Posterior vena cava (tissue), 2 donors: Measurements from ENCODE around the gene PEDS1. TPM values are rescaled to one million over a fixed set of nuclear protein-coding genes. Genes with fewer than 3 reads are reported as not detected.

ENCODE experiments used
- DNase-seq: peaks from one replicate; pipeline ENCODE4 v3.0.0-alpha.2; 2020; ENCODE audit warnings: low spot score
- intact Hi-C, 2 donors: fragments of 100-400 bp; cut with DNase I; formaldehyde crosslinking; loops; one replicate each; pipeline versions ENCODE4 v1.14.1 to v1.14.2; 2022 to 2023
- total RNA-seq, 2 donors: library from RNA; stranded (reverse); fragmentation: NEBNext Ultra II Directional; extraction: Animal tissue kit (Norgen Biotek cat#: 25700); gene quantifications; one replicate each; pipeline ENCODE4 v1.2.1, GENCODE V29; 2021
- donor health status: DM: yes; HTN: yes; CAD: no.
- donor health status: DM: yes; HTN: yes; CAD: no.

Gene PEDS1
- total RNA-seq, 2 donors from 2014 or later: 31.5 to 35.5 TPM

DNA sequence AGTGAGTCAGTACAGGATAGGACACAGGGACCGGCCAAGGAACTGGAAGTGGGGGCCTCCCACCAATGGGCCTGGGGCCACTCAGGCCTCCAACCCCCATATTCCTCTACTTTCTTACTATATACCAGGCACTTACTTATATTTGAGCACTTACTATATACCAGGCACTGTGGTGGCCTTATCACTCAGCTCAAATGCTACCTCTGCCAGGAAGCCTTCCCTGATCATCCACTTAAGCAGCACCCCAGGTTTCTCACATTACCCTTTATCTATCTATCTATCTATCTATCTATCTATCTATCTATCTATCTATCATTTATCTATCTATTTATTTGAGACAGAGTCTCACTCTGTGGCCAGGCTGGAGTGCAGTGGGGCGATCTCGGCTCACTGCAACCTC is 28.2 kb downstream of the PEDS1 start:
- intact Hi-C loops: no loop called here
- DNase-seq: no peak

DNA sequence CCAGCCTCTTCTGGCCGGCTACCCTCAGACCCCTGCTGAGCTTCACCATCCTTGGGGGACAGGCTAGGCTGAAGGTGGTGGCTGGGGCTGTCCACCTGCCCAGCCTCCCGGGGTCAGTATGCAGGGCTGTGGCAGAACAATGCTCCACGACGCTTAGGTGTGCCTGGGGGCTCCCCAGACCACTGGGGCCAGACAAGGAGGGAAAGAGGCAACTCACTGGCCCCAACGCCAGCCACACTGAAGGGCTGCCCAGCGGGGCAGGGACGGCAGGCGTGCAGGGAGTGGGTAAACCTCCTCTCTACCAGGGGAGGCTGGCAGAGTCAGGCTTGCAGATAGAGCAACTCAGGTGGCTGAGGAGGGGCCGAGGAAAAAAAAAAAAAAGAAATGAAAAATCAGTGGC is 29.0 kb downstream of the PEDS1 start:
- intact Hi-C loops: loop anchor here in 1 of 2 donors (5.0 kb wide), 1 partner anchor 48 kb away; no protein-coding TSS in a partner anchor
- no peak for DNase-seq

DNA sequence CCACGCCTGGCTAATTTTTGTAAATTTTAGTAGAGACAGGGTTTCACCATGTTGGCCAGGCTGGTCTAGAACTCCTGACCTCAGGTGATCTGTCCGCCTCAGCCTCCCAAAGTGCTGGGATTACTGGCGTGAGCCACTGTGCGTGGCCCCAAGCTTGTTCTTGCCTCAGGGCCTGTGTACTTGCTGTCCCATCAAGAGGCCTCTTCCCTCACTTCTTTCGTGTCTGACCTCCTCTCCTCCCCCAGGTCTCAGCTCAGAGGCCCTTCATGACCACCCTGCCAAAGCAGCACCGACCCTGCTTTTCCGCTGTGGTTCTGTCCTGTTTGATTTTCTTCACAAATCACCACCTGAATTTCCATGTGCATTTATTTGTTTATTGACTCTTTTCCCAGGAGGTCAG is 30.1 kb downstream of the PEDS1 start:
- DNase-seq: peak; percentile 35
- intact Hi-C loops: loop anchor here (2.0 to 5.0 kb wide), 2 partner anchors 47 to 49 kb away; no protein-coding TSS in a partner anchor

DNA sequence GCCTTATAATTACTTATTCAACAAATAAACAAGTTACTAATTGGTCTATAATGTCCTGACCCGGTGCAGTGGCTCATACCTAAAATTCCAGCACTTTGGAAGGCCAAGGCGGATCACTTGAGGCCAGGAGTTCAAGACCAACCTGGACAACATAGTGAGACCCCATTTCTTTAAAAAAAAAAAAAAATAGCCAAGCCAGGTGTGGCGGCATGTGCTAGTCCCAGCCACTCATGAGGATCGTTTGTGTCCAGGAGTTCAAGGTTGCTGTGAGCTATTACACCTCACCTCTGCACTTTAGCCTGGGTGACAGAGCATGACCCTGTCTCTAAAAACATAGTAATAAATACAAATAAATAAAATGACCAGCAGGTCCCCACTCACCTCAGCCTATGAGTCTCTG is 30.8 kb downstream of the PEDS1 start:
- peak; percentile 4 for DNase-seq
- intact Hi-C loops: loop anchor here (2.0 to 5.0 kb wide), 2 partner anchors 48 to 50 kb away; no protein-coding TSS in a partner anchor

DNA sequence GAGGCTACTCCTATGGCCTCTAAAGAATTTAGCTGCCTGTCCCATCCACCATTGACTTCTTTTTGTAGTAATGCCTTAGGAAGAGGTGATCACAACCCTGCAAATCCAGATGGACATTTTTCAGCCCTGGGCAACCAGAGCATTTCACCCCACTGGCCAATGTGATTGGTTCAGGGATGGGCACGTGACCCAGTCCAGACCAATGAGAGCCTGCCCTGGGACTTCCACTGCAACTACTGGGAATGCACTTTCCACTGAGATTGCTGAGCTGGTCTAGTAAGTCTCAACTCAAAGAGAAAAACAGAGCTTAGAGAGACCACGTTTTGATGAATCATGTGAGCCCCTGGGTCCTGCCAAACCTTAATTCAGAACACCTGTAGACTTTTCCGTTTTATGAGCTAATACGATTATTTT is 31.7 kb downstream of the PEDS1 start:
- DNase-seq: peak; percentile 11
- intact Hi-C loops: loop anchor here (2.0 to 5.0 kb wide), 2 partner anchors 49 to 50 kb away; no protein-coding TSS in a partner anchor

DNA sequence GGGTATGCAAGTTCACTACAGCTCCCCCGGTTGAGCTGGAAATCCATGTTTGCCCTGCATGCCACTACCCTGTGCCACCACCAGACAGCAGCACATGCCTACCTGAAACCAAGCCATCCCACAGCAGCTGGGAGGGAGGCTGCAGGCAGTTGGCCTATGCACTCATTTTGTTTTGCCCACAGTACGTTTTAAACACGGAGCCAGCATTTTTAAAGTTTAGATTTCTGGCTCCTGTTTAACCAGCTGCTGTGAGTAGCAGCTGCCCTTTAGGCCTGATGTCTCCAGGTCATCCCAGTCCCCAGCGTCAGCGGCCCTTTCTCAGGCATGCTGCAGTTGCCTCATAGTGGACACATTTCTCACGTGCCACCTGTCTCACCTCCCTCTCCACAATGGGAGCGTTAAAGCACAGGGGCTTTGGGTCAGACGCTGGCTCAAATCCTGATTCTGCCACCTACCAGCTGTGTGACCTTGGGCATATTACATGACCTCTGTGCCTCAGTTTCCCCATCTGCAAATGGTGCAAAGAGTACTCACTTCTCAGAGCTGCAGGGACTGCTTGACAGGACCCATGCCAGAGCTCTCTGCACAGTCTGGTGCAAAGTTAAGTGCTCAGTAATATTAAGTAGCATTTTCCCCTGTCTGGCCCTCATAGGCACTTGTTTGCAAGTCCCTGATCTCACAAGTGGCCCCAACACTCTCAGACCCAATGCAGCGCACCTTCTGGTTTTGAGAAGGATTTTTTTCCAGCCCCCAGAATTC is 32.4 kb downstream of the PEDS1 start:
- intact Hi-C loops: loop anchor here in 1 of 2 donors (5.0 kb wide), 1 partner anchor 51 kb away; no protein-coding TSS in a partner anchor
- DNase-seq: peak; percentile 86

DNA sequence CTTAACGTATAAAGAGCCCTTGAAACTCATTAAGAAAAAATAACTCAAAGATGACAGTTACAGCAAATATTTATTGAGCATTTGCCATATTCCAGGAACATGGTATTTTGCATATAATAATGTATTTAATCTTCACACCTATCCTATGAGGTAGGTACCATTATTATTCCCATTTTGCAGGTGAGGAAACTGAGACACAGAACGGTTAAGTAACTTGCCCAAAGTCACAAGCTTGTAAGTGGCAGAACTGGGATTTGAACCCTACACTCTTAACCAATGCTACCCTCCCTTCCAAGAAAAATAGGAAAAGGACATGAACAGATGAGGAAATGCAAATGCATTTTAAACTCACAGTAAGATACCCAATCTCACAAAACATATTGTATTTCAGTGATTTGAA is 35.3 kb downstream of the PEDS1 start:
- no peak for DNase-seq
- intact Hi-C loops: no loop called here

DNA sequence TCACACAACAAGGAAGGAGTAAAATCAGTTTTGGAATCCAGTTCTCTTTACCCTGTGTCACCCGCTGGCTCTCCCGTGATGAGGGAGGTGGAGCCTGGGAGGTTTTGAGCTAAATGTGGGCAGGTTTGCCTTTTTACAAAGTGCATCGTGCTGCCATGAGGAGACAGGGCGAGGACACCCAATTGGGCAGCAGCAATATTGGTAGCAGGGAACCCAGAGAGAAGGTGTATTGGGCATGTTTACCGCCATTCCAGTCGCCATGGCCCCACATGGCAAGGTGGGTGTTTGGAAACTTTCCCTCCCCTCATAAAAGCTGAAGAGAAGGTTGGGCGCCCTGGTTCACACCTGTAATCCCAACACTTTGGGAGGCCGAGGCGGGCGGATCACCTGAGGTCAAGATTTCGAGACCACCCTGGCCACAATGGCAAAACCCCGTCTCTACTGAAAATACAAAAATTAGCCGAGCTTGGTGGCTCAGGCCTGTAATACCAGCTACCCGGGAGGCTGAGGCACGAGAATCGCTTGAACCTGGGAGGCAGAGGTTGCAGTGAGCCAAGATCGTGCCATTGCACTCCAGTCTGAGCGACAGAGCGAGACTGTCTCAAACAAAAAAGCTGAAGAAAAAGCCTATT is 37.0 kb downstream of the PEDS1 start:
- peak; percentile 54 for DNase-seq
- intact Hi-C loops: no loop called here

DNA sequence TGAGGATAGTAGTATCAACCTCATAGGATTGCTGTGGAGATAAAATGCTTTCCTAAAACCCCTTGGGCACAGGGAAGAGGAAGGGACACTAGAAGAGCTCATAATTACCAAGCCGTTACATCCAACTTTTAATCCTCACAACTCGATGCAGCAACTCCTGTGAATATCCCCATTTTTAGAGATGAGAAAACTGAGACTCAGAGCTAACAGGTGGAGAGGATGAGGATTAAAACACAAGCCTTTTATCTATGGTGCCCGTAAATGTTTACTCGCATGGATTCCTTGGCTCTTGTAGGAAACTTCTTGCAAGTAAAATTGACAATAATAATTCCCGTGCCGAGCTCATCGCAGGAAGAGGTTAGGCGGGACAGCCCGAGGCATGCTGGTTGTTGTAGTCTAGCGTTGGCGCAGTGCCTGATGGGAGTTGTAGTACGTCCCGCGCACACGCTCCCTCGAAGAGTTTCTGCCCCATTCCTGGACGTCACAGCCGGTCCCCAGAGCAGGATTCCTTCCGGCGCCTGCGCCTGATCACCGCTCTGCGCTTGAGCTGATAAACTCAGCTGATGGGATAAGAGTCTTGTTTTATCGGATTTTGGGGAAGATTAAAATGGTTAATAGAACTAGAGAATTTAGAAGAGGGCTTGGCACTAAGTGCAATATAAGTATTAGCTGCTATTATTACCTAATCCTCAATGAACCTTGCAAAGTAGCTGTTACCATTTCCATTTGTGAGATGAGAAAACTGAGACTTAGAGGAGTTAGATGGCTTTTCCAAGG is 37.7 kb downstream of the PEDS1 start:
- intact Hi-C loops: no loop called here
- DNase-seq: peak; percentile 99

DNA sequence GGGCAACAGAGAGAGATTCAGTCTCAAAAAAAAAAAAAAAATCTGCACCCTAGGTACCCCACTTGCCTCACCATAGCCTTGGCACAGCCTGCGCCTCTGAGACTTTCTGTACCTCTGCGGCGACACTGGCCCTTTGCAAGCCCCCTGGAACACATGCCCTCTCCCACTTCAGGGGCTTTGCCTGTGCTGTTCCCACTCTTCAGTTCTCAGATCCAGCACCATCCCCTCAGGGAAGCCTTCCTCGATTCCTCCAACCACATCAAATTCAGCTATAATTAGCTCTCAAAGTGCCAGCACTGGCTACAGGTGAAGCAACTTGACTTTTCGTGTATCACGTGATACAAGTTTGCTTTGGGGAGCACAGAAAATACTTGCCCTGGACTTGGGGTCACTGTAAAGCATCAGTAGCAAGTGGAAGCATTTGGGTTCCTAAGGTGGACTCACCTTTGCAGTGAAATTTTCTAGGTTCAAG is 38.4 kb downstream of the PEDS1 start:
- intact Hi-C loops: no loop called here
- peak; percentile 58 for DNase-seq

DNA sequence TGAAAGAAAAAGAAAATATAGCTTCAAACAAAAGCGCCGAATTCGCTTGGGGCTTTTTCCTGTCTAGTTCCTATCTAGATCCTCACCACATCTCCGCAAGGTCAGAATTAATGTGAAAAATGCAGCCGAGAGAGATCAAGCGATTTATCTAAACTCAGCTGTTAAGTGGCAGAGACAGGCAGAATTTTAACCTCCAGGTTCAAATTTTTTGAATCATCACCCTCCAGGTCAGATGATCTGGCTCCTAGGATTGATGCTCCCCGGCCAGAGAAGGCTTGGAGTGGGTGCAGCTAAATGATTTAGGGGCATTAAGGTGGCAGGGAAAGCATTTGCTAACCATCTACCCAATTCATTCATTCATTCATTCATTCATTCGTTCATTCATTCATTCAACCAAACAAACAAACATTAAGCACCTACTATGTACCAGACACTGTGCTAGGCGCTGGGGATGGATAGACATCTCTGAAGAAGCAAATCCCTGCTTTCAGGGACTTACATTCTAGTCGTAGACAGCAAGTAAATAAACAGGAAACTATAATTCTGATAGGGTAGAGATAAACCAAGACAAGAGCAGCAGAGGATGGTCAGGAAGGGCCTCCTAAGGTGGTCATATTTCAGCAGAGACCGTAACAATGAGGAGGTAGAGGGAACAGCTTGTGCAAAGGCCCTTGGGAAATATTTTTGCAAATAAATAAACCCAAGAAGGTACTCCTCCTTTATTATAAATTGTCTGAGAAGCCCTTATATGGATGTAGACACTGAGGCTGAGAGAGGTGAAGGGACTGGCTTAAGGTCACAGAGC is 39.9 kb downstream of the PEDS1 start:
- DNase-seq: no peak
- intact Hi-C loops: no loop called here

DNA sequence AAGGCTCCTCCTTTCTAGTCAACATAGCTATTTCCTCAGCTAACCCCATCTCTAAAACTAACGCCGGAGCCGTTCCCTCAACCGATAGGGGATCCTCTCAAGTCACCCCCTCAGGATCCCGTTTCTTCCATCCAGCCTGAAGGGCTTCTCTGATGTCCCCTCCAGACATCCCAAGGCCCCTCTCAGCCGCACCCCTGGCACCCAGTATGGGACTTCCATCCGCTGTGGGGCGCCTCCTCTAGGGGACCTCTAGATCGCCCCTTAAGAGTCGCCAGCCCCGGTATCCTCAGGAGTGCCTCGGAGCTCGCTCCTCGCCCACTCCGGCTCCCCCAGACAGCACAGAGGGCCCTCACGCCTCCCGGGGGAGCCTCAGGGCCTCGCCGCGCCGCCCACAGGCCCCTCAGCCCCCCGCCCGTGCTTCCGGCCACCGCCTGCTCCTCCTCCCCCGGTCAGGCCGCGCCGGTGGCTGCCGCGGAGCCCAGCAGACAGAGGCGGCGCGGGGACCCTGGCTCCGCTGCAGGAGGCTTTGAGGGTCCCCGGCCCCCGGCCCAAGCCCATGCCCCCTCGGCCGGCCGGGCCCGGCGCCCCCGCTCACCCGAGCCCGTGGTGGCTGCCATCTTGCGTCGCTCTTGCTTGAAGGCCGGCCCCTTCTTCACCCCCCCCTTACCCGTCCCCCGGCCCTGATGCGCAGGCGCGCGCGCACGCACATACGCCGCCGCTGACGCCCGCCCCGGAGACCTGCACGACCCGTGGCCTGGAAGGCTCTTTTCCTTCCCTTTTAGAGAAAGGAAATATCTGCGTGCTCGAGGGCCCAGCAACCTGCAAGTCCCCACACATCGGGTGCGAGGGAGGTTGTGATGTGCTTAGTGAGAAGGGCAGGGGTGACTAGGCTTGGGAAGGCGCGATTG is 40.8 kb downstream of the PEDS1 start, which contains the start of gene UBE2V1:
Gene UBE2V1, minus strand, starts transcription at position 639 of the 908 bp plus-strand sequence. Its CDS starts 22 bp downstream, at position 617.
- intact Hi-C loops: no loop called here
- peak; percentile 98 for DNase-seq

DNA sequence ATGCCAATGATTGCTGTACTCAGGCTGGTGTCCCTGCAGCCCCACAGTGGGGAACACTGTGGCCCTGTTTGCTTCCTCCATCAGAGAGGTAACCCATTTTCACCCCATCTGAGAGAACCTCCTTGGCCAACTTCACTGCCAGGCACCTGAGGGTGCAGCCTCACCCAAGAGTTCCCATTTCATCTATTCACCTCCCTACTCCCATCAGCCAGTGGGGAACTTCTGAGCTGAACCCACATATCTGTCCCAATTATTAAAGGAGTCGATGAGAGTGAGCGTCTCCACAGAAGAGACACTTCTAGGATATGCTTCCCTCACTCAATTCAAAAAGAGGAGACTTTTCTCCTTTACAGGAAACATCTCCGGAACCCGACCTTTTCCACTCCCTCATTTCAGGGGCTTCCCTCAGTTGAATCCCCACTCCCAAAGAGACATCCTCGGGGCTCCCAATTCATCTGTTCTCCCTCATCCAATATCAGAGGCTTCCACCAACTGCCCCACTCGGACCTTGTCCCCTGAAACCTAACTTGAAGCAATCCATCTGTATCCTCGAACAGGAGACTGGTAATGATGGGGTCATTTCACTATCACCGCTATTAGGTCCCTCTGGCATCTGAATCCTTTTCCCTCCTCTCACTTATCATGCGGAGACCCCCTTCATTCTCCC is 41.6 kb downstream of the PEDS1 start:
- peak; percentile 12 for DNase-seq
- intact Hi-C loops: no loop called here

DNA sequence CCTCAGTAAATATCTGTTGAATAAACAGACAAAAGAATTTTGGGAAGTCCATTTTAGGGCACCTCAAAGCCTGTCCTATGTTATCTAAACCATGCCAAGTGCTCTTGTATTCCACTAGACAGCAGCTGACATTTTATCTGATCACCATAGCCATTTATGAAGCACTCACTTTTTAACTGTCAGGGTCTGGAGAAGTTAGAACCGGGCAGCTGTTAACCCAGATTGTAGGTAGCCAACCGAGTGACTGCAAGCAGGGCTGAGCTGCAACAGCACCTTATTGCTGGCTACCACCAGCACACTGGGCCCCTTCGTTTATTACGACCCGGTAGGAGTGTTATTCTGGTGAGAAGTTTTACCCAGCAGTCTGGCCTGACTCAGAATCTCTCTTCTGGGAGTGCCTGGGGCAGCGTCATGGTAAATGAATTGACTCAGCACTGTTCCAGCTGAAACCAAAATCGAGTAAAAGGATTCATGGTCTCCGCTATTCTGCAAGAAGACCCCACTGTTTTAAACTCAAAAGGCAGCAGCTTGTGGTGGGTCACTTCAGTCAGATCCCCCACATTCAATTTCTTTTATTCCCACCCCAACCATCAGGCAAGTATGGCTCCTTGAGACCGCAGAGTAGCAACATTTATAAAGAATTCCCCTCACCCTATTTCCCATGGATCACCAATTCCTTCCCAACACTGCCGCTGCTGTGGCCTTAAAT is 42.2 kb downstream of the PEDS1 start:
- intact Hi-C loops: no loop called here
- DNase-seq: peak; percentile 19

DNA sequence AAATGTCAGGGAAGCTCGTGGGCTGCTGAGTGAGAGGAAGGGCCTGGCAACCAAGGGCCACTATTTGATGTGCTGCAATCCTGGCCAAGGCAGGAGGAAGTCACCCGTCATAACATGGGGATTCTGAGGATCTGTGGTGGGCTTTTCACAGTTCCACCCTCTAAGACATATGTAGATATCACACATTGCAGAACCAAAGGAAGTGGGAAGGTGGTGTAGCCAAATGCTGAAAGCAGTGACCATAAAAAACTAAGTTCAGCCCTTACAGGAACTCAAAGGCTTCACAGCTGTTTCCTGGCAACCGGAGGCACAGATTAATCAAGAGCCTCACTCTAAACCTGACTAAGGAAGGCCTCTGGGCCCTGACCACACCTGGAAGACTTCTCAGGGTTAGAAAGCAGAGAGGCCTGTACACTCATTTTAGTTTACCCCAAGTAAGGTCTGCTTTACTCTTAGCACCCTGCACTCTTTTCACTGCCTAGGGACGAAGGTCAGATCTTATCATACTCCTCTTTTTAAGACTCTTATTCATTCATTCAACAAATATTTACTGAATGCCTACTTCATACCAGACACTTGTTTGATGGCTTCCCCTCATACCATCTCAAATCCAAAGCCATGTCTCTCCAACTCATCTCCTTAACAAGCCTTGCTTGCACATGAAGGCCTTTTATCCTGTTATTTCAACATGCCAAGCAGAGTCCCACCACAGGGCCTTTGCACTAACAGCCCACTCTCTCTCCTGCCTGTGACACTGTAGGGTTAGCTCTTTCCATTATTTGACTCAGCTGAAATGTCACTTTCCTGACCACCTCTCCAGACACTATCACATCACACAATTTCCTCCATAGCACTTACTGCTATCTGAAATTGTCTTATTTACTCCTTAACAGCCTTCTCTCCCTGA is 43.1 kb downstream of the PEDS1 start:
- intact Hi-C loops: no loop called here

More for the DNA sequence above, 43.1 kb downstream of the PEDS1 start:
- no peak for DNase-seq
